SU-DHL-6 (cell line): Measurements from ENCODE around the gene SRPK2.

Experiments used
- H2AFZ ChIP-seq: fragments of 200-600 bp; sonication (generic); 2 replicates; pipeline ENCODE4 v1.6.1; 2014; ENCODE audit warnings: low read depth, mild to moderate bottlenecking, moderate library complexity, mixed read lengths, antibody characterized with exemption, low read length; ENCODE audit not compliant: severe bottlenecking
- H3F3A ChIP-seq: fragments of 200-600 bp; shearing (Covaris generic); 2 replicates; pipeline ENCODE4 v1.6.0; 2016; ENCODE audit warnings: antibody characterized with exemption, mild to moderate bottlenecking; ENCODE audit not compliant: insufficient read depth
- H3K27ac ChIP-seq: fragments of 200-600 bp; sonication (generic); 2 replicates; pipeline ENCODE4 v1.5.1; 2016; ENCODE audit warnings: low read depth, mild to moderate bottlenecking, low read length, moderate library complexity, mixed read lengths
- H3K27me3 ChIP-seq: fragments of 200-600 bp; sonication (generic), shearing (Covaris generic); 2 replicates; pipeline ENCODE4 v1.6.0; 2014; ENCODE audit warnings: mild to moderate bottlenecking, low read length
- H3K36me3 ChIP-seq: fragments of 200-600 bp; sonication (generic); 2 replicates; pipeline ENCODE4 v1.6.1; 2014; ENCODE audit warnings: mild to moderate bottlenecking, low read length, mixed read lengths
- H3K4me2 ChIP-seq: fragments of 300-600, 200-600 bp; shearing (Covaris generic), sonication (generic); 2 replicates; pipeline ENCODE4 v1.6.0; 2014; ENCODE audit warnings: low read length, low read depth, mild to moderate bottlenecking; ENCODE audit not compliant: poor library complexity, severe bottlenecking
- H3K4me3 ChIP-seq: fragments of 200-600 bp; sonication (generic); 2 replicates; pipeline ENCODE4 v1.5.1; 2014; ENCODE audit warnings: antibody characterized with exemption, low read length, mild to moderate bottlenecking, mixed read lengths; ENCODE audit not compliant: insufficient read depth, poor library complexity, severe bottlenecking
- H3K79me2 ChIP-seq: fragments of 200-600 bp; sonication (generic); 2 replicates; pipeline ENCODE4 v1.6.1; 2014; ENCODE audit warnings: mild to moderate bottlenecking, low read length, moderate library complexity; ENCODE audit not compliant: insufficient read depth
- H3K9ac ChIP-seq: fragments of 200-600 bp; sonication (generic); 2 replicates; pipeline ENCODE4 v1.7.0; 2014; ENCODE audit warnings: mild to moderate bottlenecking, low read length
- H3K9me2 ChIP-seq: fragments of 200-600 bp; sonication (generic); replicated peaks from 2 replicates; pipeline ENCODE4 v1.6.1; 2014; ENCODE audit warnings: low read length; ENCODE audit not compliant: insufficient read depth
- H3K9me3 ChIP-seq: fragments of 200-600 bp; sonication (generic); 2 replicates; pipeline ENCODE4 v1.6.1; 2014; ENCODE audit warnings: low read length, mixed read lengths; ENCODE audit not compliant: insufficient read depth
- H4K20me1 ChIP-seq: fragments of 200-600 bp; sonication (generic); 2 replicates; pipeline ENCODE4 v1.6.1; 2014; ENCODE audit warnings: low read depth, mild to moderate bottlenecking, antibody characterized with exemption, low read length, moderate library complexity, mixed read lengths
- EZH2phosphoT487 ChIP-seq: fragments of 200-600 bp; sonication (generic), shearing (Covaris generic); conservative IDR thresholded peaks from 2 replicates; pipeline ENCODE4 v1.6.1; 2018; ENCODE audit warnings: mild to moderate bottlenecking, antibody characterized with exemption, low read length, moderate library complexity, mixed read lengths
- TF ChIP-seq, protein P1 (sequence below): fragments of 200-600 bp; sonication (generic); IDR thresholded peaks from one replicate; pipeline ENCODE4 v1.5.1; 2017; ENCODE audit warnings: antibody characterized with exemption, mild to moderate bottlenecking, low read length, moderate library complexity; ENCODE audit not compliant: insufficient read depth, poor library complexity, severe bottlenecking

SRPK2 gene

DNA sequence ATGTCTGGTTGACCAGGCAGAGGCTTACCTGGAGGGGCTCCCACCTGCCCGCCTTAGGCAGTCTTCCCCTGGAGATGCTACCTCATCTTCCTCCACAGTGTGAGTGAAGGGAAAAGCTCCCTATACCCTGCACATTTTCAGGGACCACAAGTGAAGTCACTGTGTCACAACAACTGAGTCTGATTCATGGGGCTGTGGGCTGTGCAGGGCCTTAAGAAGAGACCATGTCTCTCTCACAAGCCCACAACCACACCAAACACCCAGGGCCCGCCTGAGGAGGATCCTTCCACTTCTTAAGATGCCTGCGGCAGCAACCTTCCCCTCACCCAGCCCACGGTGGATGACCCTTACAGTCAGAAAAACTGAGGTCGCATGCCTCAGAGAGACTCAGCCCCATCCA, 256.4 kb downstream of the SRPK2 start:
- Histone ChIP-seq H3K27ac (no peak overlapping the region), H3F3A (no peaks in the 10 kb centered on the region), H3K4me2 (no peak overlapping the region), H3K9me2 (no peaks in the 10 kb centered on the region), H3K36me3 (no peaks in the 10 kb centered on the region), H2AFZ (no peak overlapping the region), H3K9me3 (no peaks in the 10 kb centered on the region), H3K27me3 (no peaks in the 10 kb centered on the region), H3K4me3 (no peak overlapping the region), H3K79me2 (no peaks in the 10 kb centered on the region), H3K9ac (no peak overlapping the region), H4K20me1 (no peaks in the 10 kb centered on the region)
- no peak for TF ChIP-seq EZH2phosphoT487

DNA sequence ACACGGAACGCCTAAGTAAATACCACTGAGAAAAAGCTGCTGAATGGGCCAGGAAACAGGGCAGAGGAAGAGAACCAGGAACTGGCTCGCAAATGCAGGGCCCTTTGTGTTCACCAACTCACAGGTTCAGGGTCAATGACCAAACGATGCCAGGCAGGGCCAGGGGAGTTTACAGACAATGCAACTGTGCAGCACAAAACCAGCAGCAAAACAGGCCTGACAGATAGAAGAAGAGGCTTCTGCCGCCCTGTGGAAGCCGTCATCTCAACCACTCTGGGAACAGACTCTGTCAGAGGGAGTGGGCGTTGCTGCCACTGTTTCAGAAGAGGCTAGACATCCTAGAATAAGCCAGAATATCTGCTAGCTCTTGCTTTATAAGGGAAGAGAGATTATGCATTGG, 256.8 kb downstream of the SRPK2 start:
- no peaks in the 10 kb centered on the region for H3K36me3 ChIP-seq
- no peak for TF ChIP-seq EZH2phosphoT487
- TF ChIP-seq, protein P1, sequence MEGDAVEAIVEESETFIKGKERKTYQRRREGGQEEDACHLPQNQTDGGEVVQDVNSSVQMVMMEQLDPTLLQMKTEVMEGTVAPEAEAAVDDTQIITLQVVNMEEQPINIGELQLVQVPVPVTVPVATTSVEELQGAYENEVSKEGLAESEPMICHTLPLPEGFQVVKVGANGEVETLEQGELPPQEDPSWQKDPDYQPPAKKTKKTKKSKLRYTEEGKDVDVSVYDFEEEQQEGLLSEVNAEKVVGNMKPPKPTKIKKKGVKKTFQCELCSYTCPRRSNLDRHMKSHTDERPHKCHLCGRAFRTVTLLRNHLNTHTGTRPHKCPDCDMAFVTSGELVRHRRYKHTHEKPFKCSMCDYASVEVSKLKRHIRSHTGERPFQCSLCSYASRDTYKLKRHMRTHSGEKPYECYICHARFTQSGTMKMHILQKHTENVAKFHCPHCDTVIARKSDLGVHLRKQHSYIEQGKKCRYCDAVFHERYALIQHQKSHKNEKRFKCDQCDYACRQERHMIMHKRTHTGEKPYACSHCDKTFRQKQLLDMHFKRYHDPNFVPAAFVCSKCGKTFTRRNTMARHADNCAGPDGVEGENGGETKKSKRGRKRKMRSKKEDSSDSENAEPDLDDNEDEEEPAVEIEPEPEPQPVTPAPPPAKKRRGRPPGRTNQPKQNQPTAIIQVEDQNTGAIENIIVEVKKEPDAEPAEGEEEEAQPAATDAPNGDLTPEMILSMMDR = no peak
- H3K4me2 ChIP-seq = no peak overlapping the region
- no peak overlapping the region for H3K4me3 ChIP-seq
- H4K20me1 ChIP-seq = no peaks in the 10 kb centered on the region
- H3K9me3 ChIP-seq = no peaks in the 10 kb centered on the region
- no peak overlapping the region for H2AFZ ChIP-seq
- H3K27me3 ChIP-seq = no peaks in the 10 kb centered on the region
- H3K9ac ChIP-seq = no peak overlapping the region
- no peak overlapping the region for H3K27ac ChIP-seq
- H3K9me2 ChIP-seq = no peaks in the 10 kb centered on the region
- H3F3A ChIP-seq = no peaks in the 10 kb centered on the region
- H3K79me2 ChIP-seq = no peaks in the 10 kb centered on the region

GRCh38 chr7:105131033-105131656, 257.6 kb downstream of the SRPK2 start:
- Histone ChIP-seq H4K20me1 (no peaks in the 10 kb centered on the region), H3K9me3 (no peaks in the 10 kb centered on the region), H3K9ac (no peak overlapping the region), H3K36me3 (no peaks in the 10 kb centered on the region), H3F3A (no peaks in the 10 kb centered on the region), H3K79me2 (no peaks in the 10 kb centered on the region), H3K4me3 (no peak overlapping the region), H3K9me2 (no peaks in the 10 kb centered on the region), H3K27me3 (no peaks in the 10 kb centered on the region), H2AFZ (no peak overlapping the region), H3K27ac (no peak overlapping the region), H3K4me2 (no peak overlapping the region)
- TF ChIP-seq, protein P1 = no peak
- no peak for TF ChIP-seq EZH2phosphoT487

- no peaks in the 10 kb centered on the region for H3K9me3 ChIP-seq
- TF ChIP-seq EZH2phosphoT487 = no peak
- TF ChIP-seq, protein P1 = no peak
- H3K36me3 ChIP-seq = no peaks in the 10 kb centered on the region
- H3K9me2 ChIP-seq = no peaks in the 10 kb centered on the region
- no peak overlapping the region for H3K4me2 ChIP-seq
- no peak overlapping the region for H3K4me3 ChIP-seq
- H3K79me2 ChIP-seq = no peaks in the 10 kb centered on the region
- no peak overlapping the region for H3K9ac ChIP-seq
- no peaks in the 10 kb centered on the region for H4K20me1 ChIP-seq
- no peaks in the 10 kb centered on the region for H3K27me3 ChIP-seq
- H3F3A ChIP-seq = no peaks in the 10 kb centered on the region
- H2AFZ ChIP-seq = no peak overlapping the region
- no peak overlapping the region for H3K27ac ChIP-seq
Observed at GRCh38 chr7:105130580-105130979, 258.1 kb downstream of the SRPK2 start.
